HG02938 (cell line): ENCODE results near the gene NKPD1.

Experiments used
- ATAC-seq: cut with Tn5 transposase; IDR thresholded peaks from one replicate; pipeline ENCODE4 v1.9.1; 2021; ENCODE audit warnings: mild to moderate bottlenecking, moderate library complexity; ENCODE audit not compliant: unreplicated experiment

The NKPD1 gene

DNA sequence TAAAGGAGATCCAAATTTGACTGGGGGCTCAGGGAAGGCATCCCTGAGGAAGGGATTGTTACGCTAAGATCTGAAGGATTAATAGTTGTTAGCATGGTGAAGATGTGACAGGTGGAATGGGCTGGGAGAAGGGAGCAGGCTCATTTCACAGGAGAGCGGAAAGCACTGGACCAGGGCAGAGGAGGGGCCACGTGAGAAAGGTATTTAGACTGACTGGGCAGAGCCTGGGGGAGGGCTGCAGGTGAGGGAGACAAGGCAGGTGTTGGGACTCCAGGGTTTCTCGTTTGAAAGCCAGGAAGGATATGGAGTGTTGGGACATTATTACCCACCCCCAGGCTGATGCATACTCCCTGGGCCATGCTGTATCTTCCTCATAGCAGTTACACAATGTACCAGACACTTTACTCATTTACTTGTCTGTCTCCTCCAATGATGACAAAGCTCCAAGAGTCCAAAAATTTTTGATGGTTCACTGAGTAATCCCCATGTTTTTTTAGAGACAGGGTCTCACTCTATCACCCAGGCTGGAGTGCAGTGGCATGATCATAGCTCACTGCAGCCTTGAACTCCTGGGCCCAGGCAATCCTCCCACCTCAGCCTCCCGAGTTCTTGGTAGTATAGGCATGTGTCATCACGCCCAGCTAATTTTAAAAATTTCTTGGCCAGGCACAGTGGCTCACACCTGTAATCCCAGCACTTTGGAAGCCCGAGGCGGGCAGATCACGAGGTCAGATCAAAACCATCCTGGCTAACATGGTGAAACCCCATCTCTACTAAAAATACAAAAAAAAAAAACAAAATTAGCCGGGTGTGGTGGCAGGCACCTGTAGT lies 14.9 kb upstream of the NKPD1 start:
- ATAC-seq: no peak

DNA sequence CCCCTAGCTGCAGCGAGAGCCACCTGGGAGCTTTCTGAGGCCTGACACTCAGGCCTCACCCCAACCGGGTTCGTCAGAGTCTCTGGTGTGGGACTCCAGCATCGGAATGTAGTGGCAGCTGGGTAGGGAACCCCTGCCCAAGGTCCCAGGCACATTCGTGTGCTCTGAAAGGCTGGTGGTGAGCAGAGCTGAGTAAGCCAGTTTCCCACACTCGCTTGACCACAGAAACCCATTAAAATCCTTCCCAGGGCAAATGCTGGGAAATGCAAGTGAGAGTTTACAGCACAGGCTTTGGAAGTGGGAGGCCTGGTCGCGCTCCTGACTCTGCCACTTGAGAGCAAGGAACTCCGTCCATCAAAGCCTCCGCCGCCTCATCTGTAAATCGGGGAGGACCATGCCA lies 13.0 kb upstream of the NKPD1 start:
- no peak for ATAC-seq

DNA sequence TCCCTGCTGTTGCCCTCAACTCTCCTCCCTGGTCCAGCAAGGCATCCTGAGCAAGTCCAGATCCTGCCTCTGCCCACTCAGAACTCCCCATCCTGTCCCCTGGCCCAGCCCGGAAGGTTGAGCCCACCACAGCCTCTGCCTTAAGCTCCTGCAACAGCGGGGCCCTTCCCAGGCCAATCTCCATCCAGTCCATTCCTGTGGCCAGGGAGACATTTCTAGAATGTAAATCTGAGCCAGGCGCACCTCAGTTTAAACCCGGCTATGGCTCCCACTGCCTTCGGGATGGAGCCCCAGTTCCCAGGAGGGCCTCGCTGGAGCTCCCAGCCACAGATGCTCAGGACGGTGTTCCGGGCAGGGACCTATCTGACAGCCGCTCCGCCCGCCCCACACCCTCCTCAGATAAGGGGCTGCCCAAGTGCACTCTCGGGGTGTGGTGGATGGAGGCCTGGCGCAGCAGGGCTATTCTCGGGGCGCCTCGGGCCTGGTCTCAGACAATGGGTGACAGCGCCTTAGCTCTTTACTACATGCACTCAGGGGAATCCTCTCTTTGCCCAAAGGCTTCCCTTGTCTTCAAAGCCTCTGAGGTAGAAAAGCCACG lies 11.9 kb upstream of the NKPD1 start:
- no peak for ATAC-seq

DNA sequence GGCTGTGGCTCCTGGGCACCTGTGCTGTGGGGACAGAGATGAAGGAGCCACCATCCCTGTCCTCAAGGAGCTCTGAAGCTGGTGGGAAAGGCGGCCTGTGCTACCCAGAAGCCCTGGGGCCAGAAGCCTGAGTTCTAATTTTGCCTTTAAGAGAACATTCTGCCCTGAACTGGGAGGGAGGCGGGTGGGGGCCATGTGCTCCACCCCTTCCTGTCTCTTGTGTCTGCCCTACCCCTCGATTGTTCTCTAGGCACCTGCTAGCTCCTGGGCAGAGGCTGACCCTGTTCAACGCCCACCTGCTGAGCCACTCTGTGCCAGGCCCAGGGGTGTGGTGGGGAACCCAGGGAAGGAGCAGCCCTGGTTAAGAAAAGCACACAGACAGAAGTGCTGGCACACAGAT lies 11.4 kb upstream of the NKPD1 start:
- no peak for ATAC-seq

DNA sequence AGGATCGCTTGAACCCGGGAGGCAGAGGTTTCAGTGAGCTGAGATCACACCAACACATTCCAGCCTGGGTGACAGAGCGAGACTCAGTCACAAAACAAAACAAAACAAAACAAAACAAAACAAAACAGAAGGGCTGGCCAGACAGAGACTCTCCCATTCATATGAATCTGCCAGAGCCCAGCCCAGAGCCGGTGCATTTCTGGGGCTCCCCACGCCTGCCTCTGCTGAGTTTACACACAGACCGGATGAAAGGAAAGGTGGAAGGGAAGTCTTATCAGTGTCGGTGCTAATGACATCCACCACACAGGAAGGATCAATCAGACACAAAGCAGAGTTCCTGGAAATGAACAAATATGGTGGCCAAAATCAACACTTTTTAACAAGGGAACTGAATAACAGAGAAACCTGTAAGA lies 10.4 kb upstream of the NKPD1 start:
- ATAC-seq: no peak

DNA sequence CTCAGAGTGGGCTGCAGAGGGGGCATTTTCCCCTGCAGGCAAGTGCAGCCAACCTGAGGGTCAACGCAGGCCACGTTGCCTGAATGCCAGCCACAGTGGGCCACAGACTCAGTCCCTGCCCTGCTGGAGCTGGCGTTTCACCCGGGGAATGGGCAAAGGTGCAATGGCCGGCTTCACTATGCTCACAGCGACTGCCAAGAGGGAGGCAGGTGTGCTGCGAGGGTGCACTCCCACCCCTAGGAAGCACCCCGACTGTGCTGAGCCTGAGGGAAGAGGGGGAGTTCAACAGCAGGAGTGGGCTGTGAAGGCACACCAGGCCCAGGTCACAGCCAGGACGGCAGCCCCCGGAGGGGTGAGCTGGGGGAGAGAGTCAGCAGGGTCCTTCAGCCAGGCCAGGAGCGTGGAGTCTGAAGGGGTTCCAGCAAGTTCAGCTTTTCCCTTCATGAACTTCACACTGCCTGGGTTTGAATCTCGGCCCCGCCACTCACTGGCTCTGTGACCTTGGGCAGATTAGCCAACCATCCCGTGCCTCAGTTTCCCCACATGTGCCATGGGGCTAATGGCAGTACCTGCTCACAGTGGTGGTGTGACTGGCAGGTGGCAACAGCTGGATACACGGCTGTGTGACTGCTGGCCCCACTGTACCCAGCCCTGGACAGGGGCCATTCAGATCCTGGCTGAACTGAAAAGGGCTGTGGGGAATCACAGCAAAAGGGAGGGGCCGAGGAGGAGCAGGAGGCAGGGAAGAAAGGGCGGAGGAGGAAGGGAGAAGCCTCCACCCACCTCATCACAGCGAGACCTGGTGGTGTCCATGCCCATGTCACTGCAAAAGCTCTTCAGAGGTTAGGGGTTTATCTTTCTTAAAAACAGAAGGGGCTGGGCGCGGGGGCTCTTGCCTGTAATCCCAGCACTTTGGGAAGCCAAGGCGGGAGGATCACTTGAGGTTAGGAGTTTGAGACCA lies 9.6 kb upstream of the NKPD1 start:
- ATAC-seq: no peak

DNA sequence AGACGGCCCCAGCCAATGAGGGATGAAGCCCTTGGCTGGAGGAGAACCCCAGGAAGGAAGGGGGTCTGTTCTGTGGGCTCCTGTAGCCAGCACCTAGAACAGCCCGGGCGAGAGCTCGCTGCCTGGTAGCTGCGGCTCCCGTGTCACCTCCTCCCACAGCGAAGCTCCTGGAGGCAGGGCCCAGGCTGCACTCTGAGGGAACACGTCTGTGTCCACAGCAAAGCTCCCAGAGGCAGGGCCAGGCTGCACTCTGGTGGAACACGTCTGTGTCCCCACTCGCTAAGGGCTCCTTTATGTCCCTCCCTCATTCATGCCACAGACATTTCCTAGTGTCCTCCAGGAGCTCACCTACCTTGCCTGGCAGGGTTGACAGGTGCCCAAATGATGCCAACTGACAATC lies 8.8 kb upstream of the NKPD1 start:
- no peak for ATAC-seq

DNA sequence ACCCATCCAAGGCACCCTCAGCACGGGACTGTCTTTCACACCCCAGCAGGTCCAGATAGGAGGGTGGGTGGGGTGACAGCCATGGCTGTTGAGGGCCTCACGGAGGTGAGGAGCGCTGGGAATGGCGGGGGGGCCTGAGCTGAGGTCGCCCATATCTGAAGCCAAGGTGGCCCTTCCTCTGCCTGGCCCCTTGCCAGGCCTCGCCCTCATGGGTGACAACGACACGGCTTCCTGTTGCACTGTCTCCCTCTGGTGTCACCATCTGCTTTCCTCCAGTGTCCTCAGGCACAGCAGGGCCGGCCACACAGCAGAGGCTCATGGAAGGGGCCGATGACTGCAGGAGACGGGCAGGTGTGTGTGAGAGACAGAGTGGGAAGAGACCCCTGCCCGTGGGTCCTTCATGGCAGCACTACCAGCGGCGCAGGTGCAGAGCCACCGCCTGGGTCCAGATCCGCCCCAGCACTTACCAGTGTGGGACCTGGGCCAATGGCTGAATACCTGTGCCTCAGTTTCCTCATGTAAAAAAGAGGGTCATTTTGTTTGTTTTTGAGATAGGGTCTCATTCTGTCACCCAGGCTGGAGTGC lies 8.1 kb upstream of the NKPD1 start:
- ATAC-seq: no peak

DNA sequence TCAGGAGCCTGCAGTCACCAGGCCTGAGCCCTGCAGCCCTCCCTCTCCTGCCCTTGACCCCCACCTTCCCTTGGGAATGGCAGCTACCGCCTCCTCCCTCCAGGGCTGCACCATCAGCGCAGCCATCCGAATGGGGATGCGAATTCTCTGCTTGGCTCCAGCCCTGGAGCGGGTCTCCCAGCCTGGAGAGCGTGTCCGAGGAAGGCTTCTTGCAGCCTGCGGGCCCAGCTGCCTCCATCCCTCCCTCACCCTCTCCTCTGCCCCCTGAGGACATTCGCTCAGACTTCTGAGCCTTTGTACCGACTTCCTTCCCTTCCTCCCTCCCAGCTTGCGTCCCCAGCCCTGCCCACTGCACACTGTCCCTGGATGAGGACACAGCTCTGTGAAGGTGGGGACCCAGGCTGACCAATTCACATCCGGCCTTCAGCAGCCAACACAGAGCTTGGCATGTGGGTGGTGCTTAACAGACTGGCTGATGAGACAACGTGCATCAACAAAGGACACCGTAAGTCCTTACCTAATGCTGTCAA lies 6.0 kb upstream of the NKPD1 start:
- ATAC-seq: no peak

DNA sequence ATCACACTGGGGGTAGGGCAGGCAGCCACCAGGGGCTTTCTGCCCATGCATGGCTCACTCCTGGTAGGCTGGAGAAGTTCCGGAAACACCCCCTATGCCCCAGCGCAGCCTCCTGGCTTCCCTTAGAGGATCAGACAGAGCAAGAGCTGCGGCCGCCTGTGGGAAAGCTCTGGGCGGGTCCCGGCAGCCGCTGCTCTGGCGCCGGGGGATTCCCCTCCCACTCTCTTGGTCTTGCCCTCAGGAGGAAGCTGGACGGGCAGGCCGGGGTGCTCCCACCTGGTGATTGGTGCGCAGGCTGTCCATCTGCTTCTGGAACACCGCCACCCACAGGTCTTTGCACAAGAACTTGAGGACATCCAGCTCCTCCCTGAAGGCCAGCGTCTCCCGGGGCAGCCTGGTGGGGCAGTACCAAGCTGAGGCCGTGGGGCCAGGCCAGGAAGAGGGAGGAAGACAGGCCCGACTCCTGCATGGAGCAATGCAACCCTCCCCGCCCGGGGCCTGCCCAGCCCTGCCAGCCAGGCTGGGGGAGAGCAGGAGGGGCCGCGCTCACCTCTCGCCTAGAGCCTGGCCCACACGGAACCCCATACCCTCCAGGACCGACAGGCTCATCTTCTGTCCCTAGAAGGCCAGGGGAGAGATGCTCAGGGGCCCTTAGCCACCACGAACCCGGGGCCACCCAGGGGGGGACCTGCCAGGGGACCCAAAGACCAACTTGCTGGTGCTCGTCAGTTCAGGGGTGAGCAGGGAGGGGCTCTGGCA lies 4.0 kb upstream of the NKPD1 start:
- peak; percentile 49 for ATAC-seq

DNA sequence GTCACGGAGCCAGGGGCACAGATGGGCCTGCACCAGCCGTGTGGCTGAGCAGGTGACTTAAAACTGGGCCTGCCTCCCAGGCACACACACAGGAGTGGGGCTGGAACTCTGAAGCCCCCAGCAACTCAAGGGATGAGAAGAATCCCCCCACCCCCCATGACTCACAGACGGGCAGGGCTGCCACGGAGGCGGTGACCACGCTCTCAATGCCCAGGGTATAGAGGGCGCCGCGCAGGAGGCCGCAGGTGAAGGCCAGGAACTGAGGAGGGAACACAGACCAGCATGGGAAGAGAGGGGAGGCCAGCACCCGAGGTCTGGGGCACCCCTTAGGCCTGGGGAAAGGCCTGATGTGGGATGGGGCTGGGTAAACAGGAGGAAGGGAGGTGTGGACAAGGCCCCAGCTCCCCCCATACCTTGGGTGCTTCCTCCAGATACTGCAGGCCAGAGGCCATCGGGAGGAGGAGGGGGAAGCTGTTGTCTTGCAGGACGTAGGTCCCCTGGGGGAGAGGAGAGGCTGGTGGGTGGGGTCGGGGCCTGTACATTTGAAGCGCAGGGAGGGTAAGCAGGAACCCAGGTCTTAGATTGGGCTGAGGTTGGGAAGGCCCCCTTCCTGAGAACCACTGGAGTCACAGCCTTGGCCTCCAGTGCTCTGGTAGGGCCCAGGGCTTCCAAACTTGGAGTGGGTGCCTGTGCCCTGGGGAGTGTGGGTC lies 3.1 kb upstream of the NKPD1 start:
- ATAC-seq: no peak

DNA sequence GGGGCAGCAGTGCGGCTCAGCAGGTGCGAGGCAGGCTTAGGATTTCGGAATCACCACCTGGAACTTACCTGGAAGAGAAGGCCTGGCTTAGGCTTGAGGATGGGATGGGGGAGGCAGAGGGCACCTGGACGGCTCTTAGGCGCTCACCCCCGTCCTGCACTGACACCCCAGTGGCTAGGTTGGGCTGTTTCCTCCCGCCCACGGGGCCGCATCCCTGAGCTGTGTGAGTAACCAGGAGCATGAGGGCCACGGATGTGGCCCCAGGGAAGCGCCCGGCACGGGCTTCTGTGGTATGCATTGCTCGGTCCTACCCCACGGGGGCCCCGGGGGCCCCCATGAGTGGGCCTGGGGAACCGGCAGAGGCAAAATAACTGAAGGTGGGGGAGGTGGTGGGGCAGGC lies 2.4 kb upstream of the NKPD1 start:
- no peak for ATAC-seq

DNA sequence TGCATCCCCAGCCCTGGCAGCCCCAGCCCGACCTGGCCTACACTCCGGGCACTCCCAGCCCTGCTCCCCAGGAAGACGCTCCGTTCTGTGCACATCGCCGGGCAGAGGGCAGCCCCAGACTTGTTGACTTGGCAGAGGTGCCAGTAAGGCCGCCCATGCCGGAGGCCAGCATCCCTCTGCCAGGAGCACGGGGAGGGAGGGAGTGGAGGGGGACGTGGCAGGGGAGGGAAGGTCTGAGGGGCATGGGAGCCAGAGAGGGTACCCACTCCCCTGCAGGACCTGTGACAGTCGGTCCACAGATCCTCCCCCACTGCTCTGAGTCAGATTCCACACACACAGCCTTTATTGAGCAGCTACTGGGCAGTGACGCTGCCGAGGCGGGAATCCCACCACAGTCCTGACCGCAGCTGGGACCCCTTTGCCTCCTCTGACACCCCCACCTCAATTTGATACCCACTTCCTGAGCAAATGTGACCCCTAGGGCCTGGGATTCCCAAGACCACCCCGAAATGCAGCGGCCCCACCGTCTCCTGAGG lies 1.9 kb upstream of the NKPD1 start:
- ATAC-seq: no peak

DNA sequence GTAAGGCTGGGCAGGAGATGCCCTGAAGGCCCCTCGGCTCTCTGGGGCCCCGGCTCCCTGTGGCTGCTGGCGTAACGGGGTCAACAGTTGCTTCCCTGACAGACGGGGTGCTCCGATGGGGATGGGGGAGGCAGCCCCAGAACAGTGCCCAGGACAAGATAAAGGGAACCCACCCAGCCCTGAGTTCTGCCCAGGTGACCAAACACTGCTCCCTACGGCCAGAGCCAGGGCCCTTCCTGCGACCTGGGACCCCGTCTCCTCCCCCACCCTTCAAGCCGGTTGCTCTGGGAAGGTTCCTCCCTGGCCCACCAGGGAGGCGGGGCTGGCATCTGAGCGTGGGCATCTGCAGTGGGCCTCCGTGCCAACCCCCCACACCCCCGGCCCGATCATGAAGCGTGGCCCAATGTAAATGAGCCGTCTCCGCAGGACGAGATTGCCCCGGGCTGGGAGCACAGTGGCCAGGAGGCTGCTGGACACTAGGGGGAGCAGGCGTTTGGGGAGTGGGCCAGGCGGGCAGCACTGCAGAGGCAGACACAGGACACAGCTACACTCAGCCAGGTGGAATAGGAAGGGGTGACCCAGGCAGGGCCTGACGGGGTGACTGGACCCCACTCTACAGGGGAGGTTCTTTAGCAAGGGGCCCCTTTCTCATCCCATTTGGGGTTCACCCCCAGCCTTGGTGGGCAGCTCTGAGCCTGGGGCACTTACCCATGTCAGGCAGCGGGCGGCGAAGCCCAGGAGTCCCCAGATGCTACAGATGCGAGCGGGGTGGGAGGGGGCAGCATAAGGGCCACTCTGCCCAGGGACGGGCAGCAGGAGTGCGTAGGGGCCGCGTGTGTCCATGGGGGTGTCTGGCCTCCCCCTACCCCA lies 1.2 kb upstream of the NKPD1 start:
- no peak for ATAC-seq

DNA sequence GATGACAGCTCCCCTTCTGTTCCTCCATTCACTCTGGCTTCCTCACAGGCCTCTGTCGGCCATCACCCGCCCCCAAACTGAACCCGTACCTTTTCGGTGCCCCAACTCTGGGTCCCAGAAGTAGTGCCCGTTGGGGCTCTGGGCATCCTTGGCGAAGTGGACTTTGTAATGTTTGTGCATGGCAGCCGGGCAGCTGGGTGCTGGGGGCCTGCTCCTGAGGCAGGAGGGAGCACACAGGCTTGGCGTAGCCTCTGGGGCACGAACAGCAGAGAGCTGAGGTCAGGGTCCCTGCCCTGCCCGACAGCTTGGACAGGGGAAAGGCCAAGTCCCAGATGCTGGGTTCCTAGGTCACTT lies 834 bp downstream of the NKPD1 start:
- no peak for ATAC-seq

DNA sequence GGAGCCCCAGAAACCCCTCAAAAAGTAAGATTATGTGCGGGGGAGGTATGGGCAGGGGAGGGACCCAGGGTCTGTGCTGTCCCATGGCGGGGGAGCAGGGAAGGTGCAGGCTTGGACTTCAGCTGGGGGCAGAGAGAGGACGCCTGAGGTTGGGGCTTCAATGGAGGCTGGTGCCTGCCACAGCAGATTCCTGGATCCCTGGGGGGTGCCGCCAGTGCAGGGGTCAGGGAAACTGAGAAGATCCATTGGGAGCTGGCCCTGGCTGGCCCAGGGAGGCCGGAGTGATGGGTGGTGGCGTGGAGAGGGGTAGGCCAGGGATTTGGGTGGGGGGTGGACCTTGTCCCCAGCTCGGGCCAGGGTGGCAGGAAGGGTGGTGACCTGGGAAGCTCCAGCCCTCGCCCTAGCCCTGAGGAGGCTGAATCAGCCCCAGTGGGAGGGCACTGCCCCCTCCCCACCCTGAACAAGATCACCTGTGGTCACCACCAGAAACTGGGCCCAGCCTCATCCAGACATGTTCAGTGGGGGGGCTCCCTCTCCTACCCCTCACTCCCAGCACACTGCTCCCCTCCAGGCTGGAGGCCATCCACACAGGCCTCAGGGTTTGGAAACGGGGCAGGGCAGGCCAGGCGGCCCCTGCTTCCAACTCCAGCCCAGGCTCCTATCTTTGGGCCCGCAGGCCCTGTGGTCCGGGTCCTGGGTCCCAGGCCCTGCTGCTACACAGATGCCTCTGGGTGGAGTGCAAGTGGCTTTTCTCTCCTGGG lies 1.4 kb downstream of the NKPD1 start:
- ATAC-seq: no peak

DNA sequence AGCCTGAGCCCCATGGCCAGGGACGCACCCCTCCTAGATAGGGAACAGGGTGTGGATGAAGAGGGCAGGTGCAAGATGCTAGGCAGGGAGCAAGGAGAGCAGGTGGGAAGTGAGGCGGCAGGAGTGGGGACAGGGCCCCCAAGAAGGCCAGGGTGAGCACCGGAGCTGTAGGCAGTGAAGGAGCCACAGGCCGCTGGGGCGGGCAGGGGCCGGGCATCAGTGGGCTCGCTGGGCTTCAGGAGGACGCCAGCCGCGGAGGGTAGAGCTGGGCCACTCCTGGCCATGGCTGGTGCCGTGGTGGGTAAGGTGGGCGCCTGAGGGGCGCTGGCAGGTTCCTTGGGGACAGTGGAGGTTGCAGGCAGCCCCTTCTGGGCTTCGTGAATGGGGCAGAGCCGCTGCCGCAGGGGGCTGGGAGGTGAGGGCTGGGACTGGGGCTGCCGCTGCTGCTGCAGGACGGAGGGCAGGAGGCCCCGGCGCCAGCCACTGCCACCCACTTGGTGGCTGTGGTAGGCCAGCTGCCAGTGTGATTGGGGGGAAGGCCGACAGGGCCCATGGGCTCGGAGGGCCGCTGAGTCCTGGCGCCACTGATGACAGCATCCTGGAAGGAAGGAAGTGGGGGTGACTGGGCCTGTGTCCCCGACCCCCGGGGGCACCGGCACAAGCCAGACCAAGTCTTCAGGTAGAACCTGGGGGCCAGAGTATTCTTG lies 2.1 kb downstream of the NKPD1 start:
- no peak for ATAC-seq
